Amniotic stem cell (primary cell): ENCODE results near the gene DACT2.
"Not testable (repeated sequence)": the region's sequence is repeated elsewhere in the genome, so short reads cannot be mapped to it uniquely, and the experiment has no call there.

Experiments
- DNase-seq: peaks from one replicate; lab custom pipeline; 2025; lab: John Stamatoyannopoulos, UW

Gene DACT2

GRCh38 chr6:168301648-168302398 lies 17.8 kb downstream of the DACT2 start:
- DNase-seq: no peak

GRCh38 chr6:168300975-168301647 lies 18.5 kb downstream of the DACT2 start:
- no peak for DNase-seq

GRCh38 chr6:168299541-168300511 lies 19.8 kb downstream of the DACT2 start:
- no peak for DNase-seq

- DNase-seq: no peak
These were observed 21.9 kb downstream of the DACT2 start for GRCh38 chr6:168297643-168298042.

GRCh38 chr6:168294901-168295300 lies 24.7 kb downstream of the DACT2 start:
- no peak for DNase-seq

GRCh38 chr6:168293636-168294530 lies 25.7 kb downstream of the DACT2 start:
- DNase-seq: no peak

- DNase-seq: no peak
These were observed 26.8 kb downstream of the DACT2 start for GRCh38 chr6:168292826-168293225.

GRCh38 chr6:168291450-168291849 lies 28.1 kb downstream of the DACT2 start:
- no peak for DNase-seq

GRCh38 chr6:168290095-168290494 lies 29.5 kb downstream of the DACT2 start:
- no peak for DNase-seq

GRCh38 chr6:168289571-168289962 lies 30.0 kb downstream of the DACT2 start:
- no peak for DNase-seq

- no peak for DNase-seq
These were observed 30.6 kb downstream of the DACT2 start for GRCh38 chr6:168288781-168289570.

- DNase-seq: not testable (repeated sequence)
These were observed 32.1 kb downstream of the DACT2 start for GRCh38 chr6:168287460-168287859.

- not testable (repeated sequence) for DNase-seq
These were observed 32.7 kb downstream of the DACT2 start for GRCh38 chr6:168286771-168287446.

- no peak for DNase-seq
These were observed 33.5 kb downstream of the DACT2 start for GRCh38 chr6:168286116-168286515.

GRCh38 chr6:168285456-168285855 lies 34.1 kb downstream of the DACT2 start:
- DNase-seq: no peak

GRCh38 chr6:168284187-168284586 lies 35.4 kb downstream of the DACT2 start:
- DNase-seq: no peak

- DNase-seq: no peak
These were observed 35.9 kb downstream of the DACT2 start for GRCh38 chr6:168283686-168284025.

- no peak for DNase-seq
These were observed 36.4 kb downstream of the DACT2 start for GRCh38 chr6:168282985-168283685.

GRCh38 chr6:168281826-168282225 lies 37.8 kb downstream of the DACT2 start:
- no peak for DNase-seq
